Activated T-cell treated with anti-CD3 and anti-CD28 coated beads for 48 hours (primary cell): ENCODE data around the gene NAIF1.
A peak's percentile ranks its signal among the peaks of the same experiment; 100 is the strongest.

Experiments
- DNase-seq: peaks from one replicate; pipeline ENCODE4 v3.0.0-alpha.2; 2020; ENCODE audit warnings: low read depth

NAIF1 gene

GRCh38 chr9:128102196-128102595 is 35.1 kb upstream of the NAIF1 start:
- no peak for DNase-seq

- DNase-seq = no peak
These were observed 34.6 kb upstream of the NAIF1 start for GRCh38 chr9:128101690-128102089.

GRCh38 chr9:128101231-128101661 is 34.1 kb upstream of the NAIF1 start:
- DNase-seq = no peak

GRCh38 chr9:128100581-128100980 is 33.5 kb upstream of the NAIF1 start:
- no peak for DNase-seq

- DNase-seq = no peak
These were observed 32.9 kb upstream of the NAIF1 start for GRCh38 chr9:128099932-128100491.

- DNase-seq = no peak
These were observed 32.3 kb upstream of the NAIF1 start for GRCh38 chr9:128099231-128099931.

GRCh38 chr9:128098297-128099230 is 31.4 kb upstream of the NAIF1 start:
- peak; percentile 62 for DNase-seq

- DNase-seq = no peak
These were observed 30.6 kb upstream of the NAIF1 start for GRCh38 chr9:128097543-128098296.

DNA sequence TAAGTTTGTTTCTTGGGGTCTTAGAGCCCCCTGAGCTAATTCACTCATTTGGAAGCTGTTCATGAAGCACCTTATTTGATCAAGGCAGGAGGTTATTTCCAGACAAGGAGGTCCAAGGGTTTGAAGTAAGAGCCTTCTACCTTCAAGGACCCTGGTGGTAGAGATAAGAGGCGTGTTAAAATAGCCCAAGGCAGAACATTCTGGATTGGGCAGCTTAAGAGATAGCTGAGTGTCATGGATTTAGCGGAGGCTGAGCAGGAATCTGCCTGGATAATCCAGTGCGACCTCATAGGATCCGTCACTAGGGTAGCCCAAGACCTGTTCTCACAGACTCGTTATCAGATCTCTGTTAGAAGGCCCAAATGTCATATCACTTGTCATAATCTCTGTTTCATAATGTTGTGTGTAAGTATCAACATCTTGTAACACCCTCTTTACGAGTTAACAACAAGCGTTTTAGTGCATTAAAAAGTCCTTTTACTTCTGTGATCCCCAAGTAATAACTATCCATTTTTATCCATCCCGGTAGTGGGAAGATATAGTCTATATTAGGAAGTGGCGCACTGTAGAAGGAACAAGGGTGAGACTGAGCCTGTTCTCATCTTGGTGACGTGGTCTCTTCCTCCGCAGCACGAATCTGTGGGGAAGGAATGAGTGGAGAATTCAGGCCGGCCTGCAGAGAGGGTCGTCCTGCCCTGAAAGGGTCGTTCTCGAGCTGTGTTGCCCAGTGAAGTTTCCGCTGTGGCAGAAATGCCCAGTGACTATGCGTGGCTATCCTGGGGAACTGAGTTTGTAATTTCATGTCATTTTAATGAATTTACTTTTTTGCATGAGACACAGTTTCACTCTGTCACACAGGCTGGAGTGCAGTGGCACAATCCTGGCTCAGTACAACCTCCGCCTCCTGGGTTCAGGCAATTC is 29.8 kb upstream of the NAIF1 start:
- no peak for DNase-seq

- no peak for DNase-seq
These were observed 27.9 kb upstream of the NAIF1 start for GRCh38 chr9:128094950-128095544.

- DNase-seq = peak; percentile 79
These were observed 27.2 kb upstream of the NAIF1 start for GRCh38 chr9:128094166-128094949.

DNA sequence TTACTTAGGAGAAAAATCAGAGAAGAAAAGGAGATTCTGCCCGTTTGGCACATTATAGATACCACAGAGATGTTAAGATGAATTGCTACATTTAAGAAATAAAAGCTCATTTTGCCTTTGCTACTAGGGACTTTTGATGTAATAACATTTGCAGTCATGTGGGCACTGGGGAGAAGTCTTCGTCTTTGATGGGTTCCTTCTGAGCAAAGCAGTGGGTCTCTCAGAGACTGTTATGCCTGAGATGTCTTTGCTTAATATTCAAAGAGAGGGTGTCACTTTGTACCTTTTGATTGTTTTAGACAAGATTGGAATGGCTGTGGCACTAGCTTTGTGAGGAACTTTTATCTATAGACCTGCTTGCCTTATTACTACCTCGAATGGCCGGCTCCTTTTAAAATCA is 25.9 kb upstream of the NAIF1 start:
- DNase-seq = no peak

DNA sequence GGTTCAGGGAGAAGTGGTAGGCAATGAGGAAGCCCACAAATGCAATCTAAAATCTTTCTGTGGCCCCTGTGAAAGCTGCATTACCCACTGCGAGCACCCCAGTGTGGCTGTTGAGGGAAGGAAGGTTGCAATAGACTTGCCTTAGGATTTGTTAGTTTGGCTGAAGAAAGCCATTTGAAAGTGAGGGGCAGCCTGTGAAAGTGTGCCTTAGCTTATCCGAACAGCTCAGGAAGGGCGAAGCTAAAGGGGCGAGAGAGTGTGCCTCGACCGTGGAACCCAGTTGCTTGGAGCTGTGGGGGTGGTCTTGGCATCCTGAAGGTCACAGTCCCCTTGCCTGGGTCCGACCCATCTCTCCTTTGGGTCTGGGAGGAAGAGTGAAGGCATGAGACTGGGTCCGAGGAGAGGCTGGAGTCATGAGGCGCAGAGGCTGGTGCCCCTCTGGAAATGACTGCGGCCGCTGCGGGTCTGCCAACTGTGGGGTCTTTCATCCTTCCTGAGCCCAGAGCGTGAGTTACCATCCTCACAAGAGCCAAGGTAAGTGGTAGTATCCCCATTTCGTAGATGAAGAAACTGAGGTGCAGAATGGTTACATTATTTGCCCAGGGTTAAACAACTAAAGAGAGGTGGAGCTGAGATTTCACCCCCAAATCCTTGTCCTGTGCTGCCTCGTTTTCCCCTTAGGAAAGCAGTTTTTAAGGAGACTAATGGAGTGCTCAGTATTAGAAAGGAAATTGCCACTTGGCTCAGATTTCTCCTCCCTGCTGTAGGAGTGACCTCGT is 25.3 kb upstream of the NAIF1 start:
- DNase-seq = no peak

DNA sequence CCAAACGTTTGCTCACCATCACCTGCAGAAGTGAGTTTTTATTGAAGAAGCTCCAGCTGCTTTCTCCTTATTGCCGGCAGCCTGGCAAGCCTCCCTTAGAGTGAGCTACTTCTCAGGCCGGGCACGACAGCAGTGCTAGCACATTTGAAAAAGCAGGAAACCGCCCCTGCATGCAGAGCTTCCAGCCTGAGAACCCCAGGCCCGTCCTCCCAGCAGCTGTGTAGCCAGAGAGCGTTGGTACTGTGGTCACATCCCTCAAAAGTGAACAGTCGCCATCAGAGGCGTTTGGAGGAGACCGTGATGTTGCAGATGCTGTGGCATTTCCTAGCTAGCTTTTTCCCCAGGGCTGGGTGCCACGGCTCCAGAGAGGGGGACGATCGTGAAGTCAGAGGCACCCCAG is 24.5 kb upstream of the NAIF1 start:
- DNase-seq = no peak

GRCh38 chr9:128091144-128091543 is 24.0 kb upstream of the NAIF1 start:
- DNase-seq = no peak

GRCh38 chr9:128089299-128089698 is 22.2 kb upstream of the NAIF1 start:
- DNase-seq = no peak

DNA sequence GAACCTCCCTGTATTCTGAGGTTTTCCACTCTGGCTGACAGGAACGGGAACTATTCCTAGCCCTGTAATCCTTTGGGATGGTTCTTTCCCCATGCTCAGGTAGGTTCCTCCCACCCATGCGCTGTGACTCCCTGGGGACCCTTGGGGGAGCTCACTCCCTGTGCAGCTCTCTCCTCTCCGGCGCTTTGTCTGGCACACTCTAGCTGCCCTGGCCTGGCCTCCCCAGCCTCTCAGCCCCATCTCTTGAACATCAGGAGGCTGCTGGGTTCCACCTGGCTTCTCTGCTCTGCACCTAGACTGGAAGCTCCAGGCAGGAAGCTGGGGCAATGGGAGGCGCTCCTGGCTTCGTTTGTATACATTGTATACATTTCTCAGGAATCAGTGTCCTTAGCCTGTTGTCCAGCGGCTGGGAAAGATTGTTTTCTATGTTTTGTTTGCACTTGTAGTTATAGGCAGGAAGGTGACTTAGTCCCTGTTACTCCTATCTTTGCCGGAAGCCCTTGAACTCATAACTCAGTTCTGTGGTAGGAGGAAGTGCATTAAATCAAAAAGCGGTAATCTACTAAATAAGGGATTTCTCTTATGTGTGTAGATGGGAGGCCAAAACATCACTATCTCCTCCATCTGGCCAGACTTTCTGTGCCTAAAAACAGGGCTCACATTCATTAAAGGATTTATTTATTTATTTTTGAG is 21.3 kb upstream of the NAIF1 start:
- DNase-seq = no peak

DNA sequence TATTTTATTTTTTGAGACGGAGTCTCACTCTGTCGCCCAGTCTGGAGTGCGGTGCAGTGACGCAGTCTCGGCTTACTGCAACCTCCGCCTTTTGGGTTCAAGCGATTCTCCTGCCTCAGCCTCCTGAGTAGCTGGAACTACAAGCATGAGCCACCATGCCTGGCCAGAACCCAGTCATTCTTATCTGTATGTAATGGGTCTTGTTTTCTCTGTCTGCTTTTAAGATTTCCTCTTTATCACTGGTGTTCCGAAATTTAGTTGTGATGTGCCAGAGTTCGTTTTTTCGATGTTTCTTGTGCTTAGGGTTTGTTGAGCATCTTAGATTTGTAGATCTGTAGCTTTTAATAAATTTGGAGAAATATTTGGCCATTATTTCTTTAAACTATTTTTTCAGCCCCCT is 20.1 kb upstream of the NAIF1 start:
- DNase-seq = no peak
